T-cell (primary cell): ENCODE measurements around the gene SCN2B. TPM values are rescaled to one million over a fixed set of nuclear protein-coding genes. Genes with fewer than 3 reads are reported as not detected.

Experiments used
- ATAC-seq, 4 experiments: fragments of 200-7000 bp in 3 of 4; fragments of 150-1000 bp in 1 of 4; cut with Tn5 transposase; replicated peaks in 1 of 4; 1 replicate in 3 of 4; 2 replicates in 1 of 4; pipeline ENCODE4 v1.10.0; 2021; ENCODE audit warnings: moderate library complexity in 3 of 4, mild to moderate bottlenecking in 2 of 4, moderate number of reproducible peaks in 1 of 4
- CTCF ChIA-PET, 2 donors: fragments of 300-600 bp; sonication (Branson Sonifier 250); formaldehyde crosslinking; loops; one replicate each; lab custom pipeline; 2022; ENCODE audit warnings: antibody characterized with exemption in 2 of 2; lab: Charles Lee
- POLR2A ChIA-PET, 2 donors: fragments of 300-600 bp; sonication (Branson Sonifier 250); formaldehyde crosslinking; loops; one replicate each; lab custom pipeline; 2022; ENCODE audit warnings: antibody characterized with exemption in 2 of 2; lab: Charles Lee
- DNase-seq, 35 experiments: peaks; one replicate each; pipeline versions ENCODE4 v3.0.0 to v3.0.0-alpha.2; 2013 to 2023
- H3K27ac ChIP-seq: one replicate; pipeline ENCODE4 v1.5.1; 2013; ENCODE audit warnings: low read length
- H3K27me3 ChIP-seq, 2 experiments: replicated peaks in 1 of 2; 1 replicate in 1 of 2; 2 replicates in 1 of 2; pipeline versions ENCODE4 v1.6.1 to v1.7.0; 2013; ENCODE audit warnings: low read length in 1 of 2, mixed read lengths in 1 of 2; ENCODE audit not compliant: control insufficient read depth in 2 of 2, insufficient read depth in 2 of 2; ENCODE audit errors: extremely low read depth in 1 of 2
- H3K36me3 ChIP-seq, 2 donors: 1 replicate in 1 of 2; 2 replicates in 1 of 2; pipeline versions ENCODE4 v1.6.1 to v1.7.0; 2013; ENCODE audit warnings: low read length in 1 of 2; ENCODE audit not compliant: control insufficient read depth in 2 of 2, insufficient read depth in 1 of 2; ENCODE audit errors: extremely low read depth in 1 of 2
- H3K4me1 ChIP-seq, 2 experiments: 1 replicate in 1 of 2; 2 replicates in 1 of 2; pipeline versions ENCODE4 v1.6.1 to v1.7.0; 2013; ENCODE audit warnings: low read length in 2 of 2, mixed read lengths in 1 of 2; ENCODE audit not compliant: insufficient read depth in 2 of 2, control insufficient read depth in 1 of 2; ENCODE audit errors: extremely low read depth in 1 of 2
- H3K4me3 ChIP-seq, 2 donors: 1 replicate in 1 of 2; 2 replicates in 1 of 2; pipeline versions ENCODE4 v1.5.1 to v1.7.0; 2013; ENCODE audit warnings: mild to moderate bottlenecking in 2 of 2, low read length in 1 of 2, moderate library complexity in 1 of 2; ENCODE audit not compliant: control insufficient read depth in 1 of 2; ENCODE audit errors: extremely low read depth in 1 of 2
- H3K9me3 ChIP-seq: 2 replicates; pipeline ENCODE4 v1.7.0; 2013
- H3K27ac Mint-ChIP-seq, 2 donors: one replicate each; pipeline ENCODE4 v1.8.0; 2020 to 2021; ENCODE audit warnings: mild to moderate bottlenecking in 2 of 2, mixed read lengths in 2 of 2
- H3K27me3 Mint-ChIP-seq, 2 donors: one replicate each; pipeline ENCODE4 v1.8.0; 2021 to 2022; ENCODE audit warnings: mixed read lengths in 2 of 2
- H3K36me3 Mint-ChIP-seq: one replicate; pipeline ENCODE4 v1.8.0; 2021; ENCODE audit warnings: mixed read lengths
- H3K4me1 Mint-ChIP-seq, 3 donors: one replicate each; pipeline ENCODE4 v1.8.0; 2020 to 2022; ENCODE audit warnings: mixed read lengths in 3 of 3, mild to moderate bottlenecking in 1 of 3
- H3K4me3 Mint-ChIP-seq, 3 donors: one replicate each; pipeline ENCODE4 v1.8.0; 2020 to 2022; ENCODE audit warnings: mild to moderate bottlenecking in 3 of 3, mixed read lengths in 3 of 3, moderate library complexity in 3 of 3
- H3K9me3 Mint-ChIP-seq, 3 donors: one replicate each; pipeline ENCODE4 v1.8.0; 2020 to 2022; ENCODE audit warnings: mixed read lengths in 3 of 3
- WGBS: methylation state at CpG from one replicate; pipeline ENCODE4 v1.1.5; 2013; ENCODE audit warnings: missing lambda C conversion rate; ENCODE audit not compliant: insufficient coverage; 5-methylcytosine and 5-hydroxymethylcytosine counted together
- total RNA-seq, 35 experiments: library from RNA in 6 of 35; stranded (reverse) in 6 of 35; fragments of 120-200 nt in 1 of 35; gene quantifications; one replicate each; pipeline versions ENCODE4 v1.2.1 to v1.2.4 and lab custom pipeline; 2013 to 2026

SCN2B gene
- total RNA-seq, 5 donors from 2014 or later (not counting 1 experiment from before 2014, with no cell fraction given) = 0.06 TPM; not detected in 4

DNA sequence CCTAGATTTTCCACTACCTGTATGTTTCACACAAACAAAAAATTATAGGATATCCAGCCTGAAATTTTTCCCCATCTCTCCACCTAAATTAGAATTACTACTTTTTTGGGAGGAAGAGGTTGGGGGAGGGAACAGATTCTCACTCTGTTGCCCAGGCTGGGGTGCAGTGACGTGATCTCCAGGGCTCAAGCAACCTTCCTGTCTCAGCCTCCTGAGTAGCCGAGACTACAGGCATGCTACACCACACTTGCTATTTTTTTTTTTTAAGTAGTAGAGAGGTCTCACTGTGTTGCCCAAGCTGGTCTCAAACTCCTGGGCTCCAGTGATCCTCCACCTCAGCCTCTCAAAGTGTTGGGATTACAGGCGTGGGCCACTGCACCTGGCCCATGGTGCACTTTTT is 38.8 kb upstream of the SCN2B start:
- DNase-seq = peak in 3 of 35 experiments; percentile 26 to 52 (median 27)
- WGBS = no CpG with 5 or more reads among the region's 3 CpGs
- Histone ChIP-seq H3K27me3 (no peaks in the 10 kb centered on the region), H3K4me3 (no peak overlapping the region), H3K9me3 (no peaks in the 10 kb centered on the region), H3K4me1 (peaks cover 42 to 69% of the 10 kb centered on the region in 2 experiments), H3K36me3 (peaks cover 0 to 27% of the 10 kb centered on the region in 2 donors), H3K27ac (peak overlapping the region; percentile 76)
- peak in 3 of 4 experiments; percentile 47 to 58 (median 50) for ATAC-seq
- CTCF ChIA-PET = interaction anchor here (0.6 to 1.5 kb wide), 6 partner anchors 9 to 360 kb away, joined by 3 to 10 read pairs (median 4); partner anchors contain the start of genes JAML (in 1 of the 2) and MPZL2 (in 1 of the 2)
- Mint-ChIP-seq H3K9me3 (no peaks in the 10 kb centered on the region), H3K4me1 (peaks cover 89 to 90% (median 89%) of the 10 kb centered on the region in 3 donors), H3K27me3 (no peaks in the 10 kb centered on the region), H3K27ac (peak overlapping the region; percentile 91 to 95), H3K36me3 (peaks cover 48% of the 10 kb centered on the region), H3K4me3 (peak overlapping the region; percentile 48 to 91 (median 76))
- POLR2A ChIA-PET = interaction anchor here in 1 of 2 donors (0.6 to 1.6 kb wide), 2 partner anchors 13 to 45 kb away, joined by 3 read pairs; no protein-coding TSS in a partner anchor

DNA sequence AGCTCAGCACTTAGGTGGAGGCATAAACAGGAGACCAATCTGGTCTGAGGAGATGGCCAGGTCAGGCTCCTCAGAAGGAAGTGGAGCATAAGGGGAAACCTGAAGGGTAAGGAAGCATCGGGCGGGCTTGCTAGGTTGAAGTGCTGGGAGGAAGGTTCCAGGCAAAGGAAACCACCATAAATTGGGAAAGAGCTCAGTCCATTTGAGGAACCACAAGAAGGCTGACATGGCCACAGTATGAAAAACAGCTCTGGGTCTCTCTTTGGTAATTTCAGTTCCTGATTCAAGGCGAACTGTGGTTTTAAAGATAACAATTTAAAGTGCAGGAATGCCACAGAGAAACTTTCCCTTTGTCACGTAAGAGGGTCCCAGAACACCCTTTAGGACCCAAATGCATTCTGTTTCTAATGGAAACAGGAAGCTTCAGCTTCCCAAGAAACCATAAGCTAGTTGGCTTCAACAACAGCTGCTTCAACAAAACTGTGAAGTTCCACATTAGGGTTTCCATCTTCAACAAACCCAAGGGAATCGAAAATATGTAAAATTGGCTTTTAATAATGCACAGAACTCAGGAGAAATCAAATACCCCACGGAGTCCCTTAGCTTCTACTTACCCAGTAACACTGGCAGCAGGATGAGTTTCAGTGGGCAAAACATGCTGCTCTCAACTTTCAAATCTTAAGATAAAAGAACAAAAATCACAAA is 37.9 kb upstream of the SCN2B start:
- Mint-ChIP-seq H3K27ac (peak overlapping the region; percentile 91 to 95), H3K36me3 (peaks cover 42% of the 10 kb centered on the region), H3K27me3 (no peaks in the 10 kb centered on the region), H3K9me3 (no peaks in the 10 kb centered on the region), H3K4me3 (peak overlapping the region; percentile 48 to 91 (median 76)), H3K4me1 (peaks cover 82 to 86% (median 82%) of the 10 kb centered on the region in 3 donors)
- Histone ChIP-seq H3K27me3 (no peaks in the 10 kb centered on the region), H3K4me3 (no peak overlapping the region), H3K4me1 (peaks cover 42 to 60% of the 10 kb centered on the region in 2 experiments), H3K9me3 (no peaks in the 10 kb centered on the region), H3K36me3 (peaks cover 0 to 36% of the 10 kb centered on the region in 2 donors), H3K27ac (no peak overlapping the region)
- POLR2A ChIA-PET = interaction anchor here (0.5 to 1.8 kb wide), 11 partner anchors 10 to 1362 kb away, joined by 3 to 10 read pairs (median 4); partner anchors contain the start of genes JAML (in 1 of the 2) and MPZL3 (in 1 of the 2)
- ATAC-seq (no peak), DNase-seq (no peak)
- CTCF ChIA-PET = interaction anchor here (0.6 to 1.3 kb wide), 9 partner anchors 10 to 443 kb away, joined by 3 to 6 read pairs (median 4); partner anchors contain the start of genes JAML (in 1 of the 2), MPZL2 (in 1 of the 2) and MPZL3 (in 1 of the 2)
- WGBS = 44% methylated on average over 3 of the region's 6 CpGs

DNA sequence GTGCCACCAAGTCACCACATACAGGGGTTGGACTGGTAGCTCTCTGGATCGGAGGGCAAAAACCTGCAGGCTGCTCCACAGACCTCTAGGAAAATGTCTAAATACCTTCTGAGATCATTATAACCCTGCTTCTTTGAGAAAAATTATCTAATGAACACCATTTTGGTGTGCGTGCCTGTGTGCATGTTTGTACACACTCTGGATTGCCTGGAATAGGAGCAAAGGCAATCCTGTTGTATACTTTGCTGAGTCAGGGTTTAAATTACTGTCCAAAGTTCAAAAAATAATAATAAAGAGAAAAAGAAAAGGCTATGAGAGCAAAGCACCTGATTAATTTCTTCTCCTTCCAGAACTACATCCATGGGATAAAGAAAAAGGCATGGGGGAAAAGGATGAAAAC is 37.3 kb upstream of the SCN2B start:
- POLR2A ChIA-PET = interaction anchor here (0.5 to 1.8 kb wide), 8 partner anchors 11 to 521 kb away, joined by 3 to 10 read pairs (median 4); partner anchors contain the start of genes JAML (in 1 of the 2) and MPZL3 (in 1 of the 2)
- no CpG with 5 or more reads among the region's 2 CpGs for WGBS
- Histone ChIP-seq H3K4me3 (no peak overlapping the region), H3K36me3 (peaks cover 0 to 42% of the 10 kb centered on the region in 2 donors), H3K27me3 (no peaks in the 10 kb centered on the region), H3K27ac (no peak overlapping the region), H3K4me1 (peaks cover 42 to 57% of the 10 kb centered on the region in 2 experiments), H3K9me3 (no peaks in the 10 kb centered on the region)
- H3K9me3 Mint-ChIP-seq = no peaks in the 10 kb centered on the region
- peaks cover 81 to 85% (median 81%) of the 10 kb centered on the region in 3 donors for H3K4me1 Mint-ChIP-seq
- no peak for ATAC-seq
- peak overlapping the region in 1 of 3 donors; percentile 91 for H3K4me3 Mint-ChIP-seq
- peak overlapping the region; percentile 57 to 91 for H3K27ac Mint-ChIP-seq
- DNase-seq = no peak
- no peaks in the 10 kb centered on the region for H3K27me3 Mint-ChIP-seq
- H3K36me3 Mint-ChIP-seq = peaks cover 44% of the 10 kb centered on the region
- CTCF ChIA-PET = interaction anchor here (1.1 to 1.3 kb wide), 3 partner anchors 15 to 82 kb away, joined by 3 to 6 read pairs (median 5); no protein-coding TSS in a partner anchor

DNA sequence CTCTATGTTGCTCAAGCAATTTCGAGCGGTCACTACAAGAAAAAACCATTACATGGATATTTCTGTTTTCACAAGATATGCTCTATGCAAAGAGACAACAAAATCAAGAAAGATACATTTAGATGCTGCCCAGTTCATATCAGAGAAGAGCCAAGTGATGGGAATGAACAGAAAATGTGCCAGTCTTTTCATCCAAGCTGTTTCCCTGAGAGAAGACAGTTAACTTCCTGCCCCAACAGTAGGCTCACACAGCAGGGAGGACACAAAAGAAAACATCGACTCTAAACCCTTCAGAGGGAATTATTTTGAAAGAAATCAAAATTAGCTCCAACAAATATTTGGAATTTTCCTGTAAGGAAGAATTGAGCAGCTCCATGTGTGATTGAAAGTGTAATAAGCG is 36.8 kb upstream of the SCN2B start:
- Histone ChIP-seq H3K27me3 (no peaks in the 10 kb centered on the region), H3K9me3 (no peaks in the 10 kb centered on the region), H3K4me1 (peaks cover 42 to 54% of the 10 kb centered on the region in 2 experiments), H3K4me3 (no peak overlapping the region), H3K27ac (no peak overlapping the region), H3K36me3 (peaks cover 0 to 43% of the 10 kb centered on the region in 2 donors)
- DNase-seq (no peak), ATAC-seq (no peak)
- Mint-ChIP-seq H3K4me3 (peak overlapping the region in 1 of 3 donors; percentile 91), H3K27ac (peak overlapping the region; percentile 20 to 91), H3K9me3 (no peaks in the 10 kb centered on the region), H3K27me3 (no peaks in the 10 kb centered on the region), H3K4me1 (peaks cover 77 to 79% (median 79%) of the 10 kb centered on the region in 3 donors), H3K36me3 (peaks cover 45% of the 10 kb centered on the region)
- WGBS = no CpG with 5 or more reads among the region's 4 CpGs
- ChIA-PET POLR2A (interaction anchor here in 1 of 2 donors (1.8 kb wide), 1 partner anchor 13 kb away, joined by 6 read pairs; no protein-coding TSS in a partner anchor), CTCF (interaction anchor here in 1 of 2 donors (1.1 kb wide), 1 partner anchor 14 kb away, joined by 3 read pairs; no protein-coding TSS in a partner anchor)

DNA sequence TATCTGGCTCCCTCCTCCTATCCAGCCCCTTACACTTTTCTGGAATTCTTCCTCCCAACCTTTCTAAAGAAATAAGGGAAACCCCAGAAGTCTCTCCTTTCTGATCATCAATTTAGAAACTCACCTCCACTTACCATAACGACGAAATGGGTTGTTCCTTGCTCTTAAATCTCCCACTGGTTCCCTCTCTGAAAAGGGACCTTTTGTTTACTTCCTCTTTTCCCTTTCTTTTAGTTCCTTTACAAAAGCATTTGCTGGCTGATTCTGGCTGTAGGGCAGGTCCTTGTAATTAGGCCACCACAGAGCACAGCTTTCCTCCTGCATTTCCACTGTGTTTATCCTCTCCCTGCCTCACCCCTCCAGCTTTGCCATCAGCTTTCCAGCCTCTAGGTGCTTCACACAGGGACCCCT is 36.3 kb upstream of the SCN2B start:
- Histone ChIP-seq H3K9me3 (no peaks in the 10 kb centered on the region), H3K4me1 (peaks cover 41 to 50% of the 10 kb centered on the region in 2 experiments), H3K36me3 (peaks cover 0 to 46% of the 10 kb centered on the region in 2 donors), H3K27me3 (no peaks in the 10 kb centered on the region), H3K4me3 (no peak overlapping the region), H3K27ac (no peak overlapping the region)
- Mint-ChIP-seq H3K27ac (peak overlapping the region; percentile 20 to 91), H3K9me3 (no peaks in the 10 kb centered on the region), H3K4me3 (peak overlapping the region in 1 of 3 donors; percentile 91), H3K36me3 (peaks cover 49% of the 10 kb centered on the region), H3K27me3 (no peaks in the 10 kb centered on the region), H3K4me1 (peaks cover 77 to 79% (median 78%) of the 10 kb centered on the region in 3 donors)
- 85% methylated on average over 2 of the region's 2 CpGs for WGBS
- ChIA-PET CTCF (interaction anchor here in 1 of 2 donors (0.6 to 1.1 kb wide), 2 partner anchors 14 to 49 kb away, joined by 3 read pairs; no protein-coding TSS in a partner anchor), POLR2A (interaction anchor here in 1 of 2 donors (1.8 kb wide), 1 partner anchor 13 kb away, joined by 6 read pairs; no protein-coding TSS in a partner anchor)
- ATAC-seq = no peak
- no peak for DNase-seq
